Measurements from ENCODE around the gene RAPGEFL1. TPM values are rescaled to one million over a fixed set of nuclear protein-coding genes. Genes with fewer than 3 reads are reported as not detected.

Gene RAPGEFL1
- total and polyA plus RNA-seq, 2 donors (not counting 3 experiments of a cell fraction or from before 2014, with no cell fraction given): 8.6 to 11.8 TPM

DNA sequence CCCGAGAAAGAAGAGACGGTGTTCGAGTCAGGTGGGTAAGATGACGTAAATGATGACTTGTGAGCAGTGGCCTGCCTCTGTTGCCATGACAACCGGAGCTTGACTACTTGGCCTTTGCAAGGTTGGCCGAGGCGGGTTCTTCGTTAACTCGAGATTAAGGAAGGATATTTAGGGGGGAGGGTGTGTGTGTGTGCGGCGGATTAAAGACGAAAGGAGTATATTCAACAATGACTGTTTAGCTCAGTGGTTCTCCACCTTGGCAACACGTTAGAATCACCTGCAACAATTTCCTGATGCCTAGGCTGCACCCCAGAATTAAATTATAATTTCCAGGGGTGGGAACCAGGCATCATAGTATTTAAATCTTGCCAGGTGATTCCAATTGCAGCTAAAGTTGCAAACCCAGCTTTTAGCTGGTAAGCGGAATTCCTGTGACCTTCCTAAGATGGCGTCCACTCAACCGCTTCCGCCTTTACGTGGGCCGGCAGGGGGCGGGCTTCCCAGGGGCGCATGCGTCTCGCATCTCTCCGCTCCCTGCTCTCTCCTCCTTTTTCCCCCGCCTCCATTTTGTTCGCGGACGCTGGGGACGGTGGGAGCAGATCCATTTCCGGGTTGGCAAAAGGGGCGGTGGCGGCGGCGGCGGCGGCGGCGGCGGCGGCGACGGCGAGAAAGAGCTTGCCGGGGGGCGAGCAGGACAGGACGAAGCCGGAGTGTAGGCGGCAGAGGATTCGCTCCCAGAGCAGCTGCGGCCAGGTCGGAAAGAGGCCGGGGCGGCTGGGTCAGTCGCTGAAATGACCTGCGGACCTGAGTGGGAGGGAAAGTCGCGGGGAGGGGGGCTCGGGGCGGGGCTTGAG is 41.7 kb downstream of the RAPGEFL1 start, which contains the start of gene WIPF2:
Gene WIPF2 (plus strand): TSS at position 565 of the 854 bp plus-strand sequence. CDS start 37,156 bp downstream, outside the sequence.
- CTCF ChIA-PET: interaction anchor here (0.5 to 2.8 kb wide), 19 partner anchors 10 to 238 kb away, joined by 3 to 23 read pairs (median 4); partner anchors contain the start of gene PSMD3
- TSS peak; percentile 77 for BruUV-seq (replicated peaks)
- no peaks in the 10 kb centered on the region for H3K36me3 ChIP-seq (ENCODE audit: control insufficient read depth in 2 of 2, extremely low read depth in 1 of 2, insufficient read depth in 2 of 2, low read length in 2 of 2)

More for the DNA sequence above, 41.7 kb downstream of the RAPGEFL1 start, which contains the start of gene WIPF2:
- Histone ChIP-seq H3K9me1 (replicated peaks; ENCODE audit: control insufficient read depth, extremely low read depth, insufficient read depth, low read length) (no peaks in the 10 kb centered on the region), H3K4me2 (ENCODE audit: insufficient read depth, low read length) (peak within 1 kb of the TSS; percentile 87), H3K4me3 (replicated peaks in 1 of 3; ENCODE audit: insufficient read depth in 1 of 3, low read depth in 1 of 3, low read length in 3 of 3) (peak within 1 kb of the TSS; percentile 70 to 73 (median 72)), H3K4me1 (ENCODE audit: control insufficient read depth, extremely low read depth, insufficient read depth, low read length) (peaks cover 2% of the 10 kb centered on the region), H3K79me2 (ENCODE audit: control insufficient read depth, insufficient read depth, low read length) (peaks cover 29% of the 10 kb centered on the region), H3K9me3 (replicated peaks; ENCODE audit: control insufficient read depth, insufficient read depth, low read length) (no peaks in the 10 kb centered on the region), H2AFZ (ENCODE audit: low read depth, low read length) (peak within 1 kb of the TSS; percentile 70), H3K27ac (ENCODE audit: insufficient read depth, low read depth, low read length) (peak within 1 kb of the TSS; percentile 75), H3K27me3 (ENCODE audit: control insufficient read depth in 2 of 2, insufficient read depth in 2 of 2, low read length in 2 of 2) (no peaks in the 10 kb centered on the region), H4K20me1 (replicated peaks; ENCODE audit: control insufficient read depth, extremely low read depth, insufficient read depth, low read length) (no peaks in the 10 kb centered on the region), H3K9ac (replicated peaks; ENCODE audit: extremely low read depth, insufficient read depth, low read length) (peak within 1 kb of the TSS; percentile 69)
- intact Hi-C loops (cut with micrococcal nuclease) (loop anchor here (1.0 to 5.0 kb wide), 4 partner anchors 16 to 205 kb away; partner anchors contain the start of gene CDC6), dilution Hi-C loops (cut with MboI; ENCODE audit: extremely low pct_ligation_motif_present, low sequenced_read_pairs) (no loop called here)
- POLR2A ChIA-PET: interaction anchor here (1.1 kb wide), 1 partner anchor 69 kb away, joined by 3 read pairs; the partner anchor contains the start of gene CDC6
- TF ChIP-seq GATA2 (IDR thresholded peaks at IDR 0.05; ENCODE audit: insufficient read depth, insufficient read length, low read depth, low read length) (no peak), MYC (IDR thresholded peaks at IDR 0.05; ENCODE audit: low read depth, low read length) (no peak), FOS (IDR thresholded peaks at IDR 0.05; ENCODE audit: borderline replicate concordance, insufficient read depth, low read length) (no peak), CTCF (IDR thresholded peaks at IDR 0.05; ENCODE audit: extremely low read depth in 1 of 2, insufficient read depth in 1 of 2, low read depth in 1 of 2, low read length in 2 of 2) (peak; percentile 53 to 63), POLR2AphosphoS5 (IDR thresholded peaks at IDR 0.05; ENCODE audit: insufficient read depth, low read depth, low read length) (peak; percentile 53), POLR2A (IDR thresholded peaks at IDR 0.05; ENCODE audit: low read depth, low read length) (no peak), EZH2 (IDR thresholded peaks at IDR 0.05; ENCODE audit: borderline replicate concordance, low read depth, low read length, severe bottlenecking) (no peak), JUN (IDR thresholded peaks at IDR 0.05; ENCODE audit: borderline replicate concordance, insufficient read depth, insufficient read length, low read depth) (no peak), MAX (IDR thresholded peaks at IDR 0.05; ENCODE audit: insufficient read depth, insufficient read length) (no peak)
- DNase-seq (ENCODE audit: low read depth, low spot score): peak; percentile 97
- peak; percentile 72 for FAIRE-seq

All from endothelial cell of umbilical vein (primary cell).